Endothelial cell of coronary artery (primary cell): Measurements from ENCODE around the gene COL3A1. TPM values are rescaled to one million over a fixed set of nuclear protein-coding genes. Genes with fewer than 3 reads are reported as not detected.

Experiments
- total RNA-seq: library from RNA; depleted of rRNA; stranded (reverse); fragments of >200 nt; gene quantifications from 2 replicates; pipeline ENCODE4 v1.2.3, GENCODE V29; 2014

Gene COL3A1
- total RNA-seq, result 0.99 and 245 TPM in 2 replicates

DNA sequence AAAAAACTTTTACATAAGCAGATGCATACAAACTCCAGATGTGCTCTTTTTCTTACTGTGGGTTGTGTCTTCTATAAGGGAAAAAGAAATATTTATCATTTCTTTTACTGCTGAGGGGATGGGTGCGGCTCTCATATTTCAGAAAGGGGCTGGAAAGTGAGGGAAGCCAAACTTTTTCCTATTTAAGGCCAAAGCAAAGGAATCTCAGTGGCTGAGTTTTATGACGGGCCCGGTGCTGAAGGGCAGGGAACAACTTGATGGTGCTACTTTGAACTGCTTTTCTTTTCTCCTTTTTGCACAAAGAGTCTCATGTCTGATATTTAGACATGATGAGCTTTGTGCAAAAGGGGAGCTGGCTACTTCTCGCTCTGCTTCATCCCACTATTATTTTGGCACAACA lies at the start of gene COL3A1:
Gene COL3A1, plus strand, starts transcription at position 210 of the 400 bp plus-strand sequence. Its CDS starts 117 bp downstream, at position 327.

Other genes starting within 250 kb of the COL3A1 start
- 119 and 325 TPM in 2 replicates for gene COL5A2, start 205.4 kb downstream of the COL3A1 start, total RNA-seq